ENCODE data around the gene CCDC121. TPM values are rescaled to one million over a fixed set of nuclear protein-coding genes. Genes with fewer than 3 reads are reported as not detected.

The CCDC121 gene, protein sequence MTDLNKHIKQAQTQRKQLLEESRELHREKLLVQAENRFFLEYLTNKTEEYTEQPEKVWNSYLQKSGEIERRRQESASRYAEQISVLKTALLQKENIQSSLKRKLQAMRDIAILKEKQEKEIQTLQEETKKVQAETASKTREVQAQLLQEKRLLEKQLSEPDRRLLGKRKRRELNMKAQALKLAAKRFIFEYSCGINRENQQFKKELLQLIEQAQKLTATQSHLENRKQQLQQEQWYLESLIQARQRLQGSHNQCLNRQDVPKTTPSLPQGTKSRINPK
- total RNA-seq (2022; extraction: Qiagen RNA extraction; ENCODE audit: low read depth) = 2.8 to 4.1 TPM (median 3.6 TPM) in 5 replicates

DNA sequence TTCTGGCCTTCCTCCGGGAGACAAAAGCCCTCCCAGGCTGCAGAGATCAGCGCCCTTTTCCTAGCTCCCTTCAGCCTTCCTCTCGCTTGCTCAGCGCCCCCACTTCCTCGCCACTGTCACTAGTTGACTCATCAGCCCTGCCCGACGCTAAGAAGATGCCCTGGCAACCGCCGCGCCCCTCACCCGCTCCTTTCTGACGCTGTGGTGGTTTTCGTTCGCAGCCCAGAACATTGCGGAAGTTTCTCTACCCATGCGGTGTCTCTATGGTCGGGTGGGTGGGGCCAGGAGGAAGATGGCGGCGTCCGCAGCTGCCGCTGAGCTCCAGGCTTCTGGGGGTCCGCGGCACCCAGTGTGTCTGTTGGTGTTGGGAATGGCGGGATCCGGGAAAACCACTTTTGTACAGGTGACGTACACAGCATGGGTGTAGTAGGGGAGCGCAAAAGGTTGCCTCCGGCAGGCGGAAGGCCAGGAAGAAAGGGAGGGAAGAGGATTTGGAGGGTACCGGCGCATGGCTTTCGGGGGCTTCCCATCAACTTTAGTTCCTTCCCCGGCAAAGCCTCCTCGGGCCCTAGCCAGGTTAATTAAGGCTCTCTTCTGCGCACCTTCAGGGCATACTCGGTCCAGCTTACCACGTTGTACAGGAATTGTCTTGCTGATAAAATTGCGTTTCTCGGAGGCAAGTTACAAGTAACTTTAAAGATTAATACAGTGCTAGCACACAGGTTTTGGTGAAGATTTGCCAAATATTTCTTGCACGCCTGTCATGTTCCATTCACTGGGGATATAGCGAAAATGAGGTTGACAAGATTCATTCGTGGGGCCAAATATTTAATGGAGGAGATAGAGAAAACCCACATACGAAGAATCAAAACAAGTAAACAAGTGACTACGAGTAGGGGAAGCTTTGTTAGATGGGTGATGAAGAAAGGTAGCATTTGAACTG is at the start of gene CCDC121, which contains the start of gene GPN1:
Gene CCDC121 (minus strand): TSS at position 246 of the 943 bp plus-strand sequence. CDS start 1,213 bp downstream, outside the sequence.
Gene GPN1 (plus strand): TSS at position 284 of the 943 bp plus-strand sequence. CDS start 9 bp downstream, at position 293.

DNA sequence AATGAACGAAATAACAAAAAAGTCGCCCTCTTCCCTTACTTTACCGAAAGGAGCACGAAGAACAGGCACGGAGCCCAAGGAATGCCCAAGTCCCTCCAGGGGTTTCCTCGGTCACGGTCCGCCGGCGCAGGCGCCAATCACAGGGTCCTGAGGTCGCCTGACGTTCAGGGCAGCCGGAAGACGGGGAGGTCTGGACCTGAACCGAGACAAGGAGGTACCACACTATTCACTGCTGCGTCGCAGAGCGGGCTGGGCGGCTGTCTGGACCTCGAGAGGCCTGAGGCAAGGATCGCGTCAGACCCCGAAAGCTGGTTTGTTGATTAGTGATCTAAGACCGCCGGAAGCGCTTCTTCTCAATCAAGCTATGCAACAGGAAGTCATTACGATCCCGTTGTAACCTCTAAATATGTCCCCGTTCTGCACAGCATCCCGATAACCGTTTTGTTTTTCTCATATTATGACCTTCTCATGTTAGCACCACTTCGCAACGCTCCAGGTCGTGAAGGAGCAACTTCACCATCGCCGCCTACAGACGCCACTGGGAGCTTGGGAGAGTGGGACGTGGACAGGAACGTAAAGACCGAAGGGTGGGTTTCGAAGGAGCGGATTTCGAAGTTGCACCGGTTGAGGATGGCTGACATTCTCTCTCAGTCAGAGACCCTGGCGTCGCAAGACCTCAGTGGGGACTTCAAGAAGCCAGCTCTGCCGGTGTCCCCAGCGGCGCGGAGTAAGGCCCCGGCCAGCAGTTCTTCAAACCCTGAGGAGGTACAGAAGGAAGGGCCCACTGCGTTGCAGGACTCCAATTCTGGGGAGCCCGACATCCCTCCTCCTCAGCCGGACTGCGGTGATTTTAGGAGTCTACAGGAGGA is 34.7 kb upstream of the CCDC121 start, which contains the start of the genes SLC4A1AP and SUPT7L:
Gene SLC4A1AP (plus strand): TSS at position 605 of the 869 bp plus-strand sequence. CDS start 26 bp downstream, at position 631.
Gene SUPT7L (minus strand): TSS at position 330 of the 869 bp plus-strand sequence. CDS start 1,422 bp downstream, outside the sequence.

DNA sequence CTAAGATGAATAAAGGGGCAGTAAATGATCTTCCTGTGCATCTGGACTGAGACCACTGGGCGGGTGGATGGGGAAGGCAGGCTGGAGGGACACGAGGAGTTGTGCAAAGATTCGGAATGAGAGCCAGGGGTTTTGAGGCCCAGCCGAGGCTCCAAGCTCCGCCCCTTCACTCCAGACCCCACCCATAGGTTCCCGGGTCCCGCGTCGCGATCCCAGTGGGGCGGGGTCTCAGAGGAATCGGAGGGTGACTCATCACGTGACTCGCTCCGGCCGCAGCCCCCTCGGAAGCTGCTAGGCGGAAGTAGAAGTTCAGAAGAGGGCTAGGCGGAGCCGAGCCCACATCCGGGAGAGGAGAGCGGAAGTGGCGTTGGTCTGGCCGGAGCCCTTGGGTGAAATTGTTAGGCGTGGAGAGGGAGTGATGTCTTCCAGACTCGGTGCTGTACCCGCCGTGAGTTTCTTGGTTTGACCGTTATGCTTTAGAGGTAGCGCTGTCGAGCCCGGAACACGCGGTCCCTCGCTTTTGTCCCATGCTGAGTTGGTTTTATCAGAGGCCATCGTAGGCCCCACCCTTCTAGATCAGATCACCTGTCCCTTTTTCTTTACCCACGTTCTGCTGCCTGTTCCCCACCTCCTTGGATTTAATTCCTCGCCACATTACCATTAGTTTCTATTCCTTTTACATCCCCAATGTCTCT is 46.0 kb downstream of the CCDC121 start, which contains the start of gene ZNF512:
Gene ZNF512 (plus strand): TSS at position 348 of the 695 bp plus-strand sequence. CDS start 71 bp downstream, at position 419.

Other genes with a start within 250 kb of the CCDC121 start
- gene ZNF513, start 248.3 kb downstream of the CCDC121 start, total RNA-seq (2022; extraction: Qiagen RNA extraction; ENCODE audit: low read depth) = 11.6 to 14.4 TPM (median 13.7 TPM) in 5 replicates
- gene PPM1G, start 219.4 kb downstream of the CCDC121 start, total RNA-seq (2022; extraction: Qiagen RNA extraction; ENCODE audit: low read depth) = 162 to 187 TPM (median 174 TPM) in 5 replicates
- 125 to 146 TPM (median 134 TPM) in 5 replicates for gene NRBP1, start 200.4 kb downstream of the CCDC121 start, total RNA-seq (2022; extraction: Qiagen RNA extraction; ENCODE audit: low read depth)
- gene KRTCAP3, start 186.6 kb downstream of the CCDC121 start, total RNA-seq (2022; extraction: Qiagen RNA extraction; ENCODE audit: low read depth) = 0.43 to 1.4 TPM (median 0.75 TPM) in 5 replicates
- gene IFT172, start 139.3 kb downstream of the CCDC121 start, total RNA-seq (2022; extraction: Qiagen RNA extraction; ENCODE audit: low read depth) = 7.4 to 13.1 TPM (median 9.8 TPM) in 5 replicates
- gene FNDC4, start 133.8 kb downstream of the CCDC121 start, total RNA-seq (2022; extraction: Qiagen RNA extraction; ENCODE audit: low read depth) = 3.3 to 5.0 TPM (median 4.2 TPM) in 5 replicates
- 0.13 to 0.62 TPM (median 0.27 TPM) in 5 replicates for gene GCKR, start 132.2 kb downstream of the CCDC121 start, total RNA-seq (2022; extraction: Qiagen RNA extraction; ENCODE audit: low read depth)
- 13.6 to 19.8 TPM (median 18.9 TPM) in 5 replicates for gene ZNF512, start 46.0 kb downstream of the CCDC121 start, total RNA-seq (2022; extraction: Qiagen RNA extraction; ENCODE audit: low read depth)
- 57.5 to 64.5 TPM (median 60.4 TPM) in 5 replicates for gene GPN1, start within 50 bp of the CCDC121 start, total RNA-seq (2022; extraction: Qiagen RNA extraction; ENCODE audit: low read depth)
- gene SUPT7L, start 34.6 kb upstream of the CCDC121 start, total RNA-seq (2022; extraction: Qiagen RNA extraction; ENCODE audit: low read depth) = 27.0 to 35.1 TPM (median 34.5 TPM) in 5 replicates
- gene SLC4A1AP, start 34.9 kb upstream of the CCDC121 start, total RNA-seq (2022; extraction: Qiagen RNA extraction; ENCODE audit: low read depth) = 30.4 to 36.0 TPM (median 32.3 TPM) in 5 replicates
- gene MRPL33, start 142.7 kb upstream of the CCDC121 start, total RNA-seq (2022; extraction: Qiagen RNA extraction; ENCODE audit: low read depth) = 286 to 459 TPM (median 317 TPM) in 5 replicates

Data from A549 treated with DMSO at 1 μM for 4 hours (cell line).